Neural cell (in vitro differentiated cells): Measurements from ENCODE around the gene ANKRD1.

Experiments used
- CTCF ChIP-seq: fragments of 450-650 bp; IDR thresholded peaks from 2 replicates; pipeline ENCODE4 v1.5.1; 2014; ENCODE audit warnings: antibody characterized with exemption, mild to moderate bottlenecking, moderate library complexity; ENCODE audit not compliant: poor library complexity, severe bottlenecking
- EP300 ChIP-seq: fragments of 450-650 bp; conservative IDR thresholded peaks from 2 replicates; pipeline ENCODE4 v1.6.1; 2014; ENCODE audit warnings: antibody characterized with exemption, mild to moderate bottlenecking, moderate library complexity; ENCODE audit not compliant: poor library complexity, severe bottlenecking
- EZH2 ChIP-seq: fragments of 200-600, 300-800 bp; shearing (Covaris generic), sonication (generic); IDR thresholded peaks from 2 replicates; pipeline ENCODE4 v1.6.1; 2014; ENCODE audit warnings: antibody characterized with exemption, low read length, borderline replicate concordance, mild to moderate bottlenecking; ENCODE audit not compliant: insufficient read depth, poor library complexity, severe bottlenecking
- MXI1 ChIP-seq: fragments of 450-650 bp; conservative IDR thresholded peaks from 2 replicates; pipeline ENCODE4 v1.6.1; 2014; ENCODE audit warnings: antibody characterized with exemption, mild to moderate bottlenecking; ENCODE audit not compliant: poor library complexity, severe bottlenecking
- POLR2AphosphoS5 ChIP-seq: IDR thresholded peaks from 2 replicates; pipeline ENCODE4 v1.6.1; 2012
- RAD21 ChIP-seq: fragments of 450-650 bp; conservative IDR thresholded peaks from 2 replicates; pipeline ENCODE4 v1.6.1; 2014; ENCODE audit warnings: antibody characterized with exemption, mild to moderate bottlenecking, moderate library complexity
- REST ChIP-seq: IDR thresholded peaks from 2 replicates; pipeline ENCODE4 v1.6.1; 2012; ENCODE audit warnings: borderline replicate concordance
- SMC3 ChIP-seq: fragments of 450-650 bp; conservative IDR thresholded peaks from 2 replicates; pipeline ENCODE4 v1.6.1; 2014; ENCODE audit warnings: antibody characterized with exemption, mild to moderate bottlenecking, moderate library complexity; ENCODE audit not compliant: poor library complexity
- TAF1 ChIP-seq: IDR thresholded peaks from 2 replicates; pipeline ENCODE4 v1.6.1; 2012; ENCODE audit warnings: low read depth

- TF ChIP-seq CTCF = peak; percentile 94
- TF ChIP-seq POLR2AphosphoS5 = no peak
- TF ChIP-seq RAD21 = peak; percentile 97
- TF ChIP-seq EZH2 = no peak
- peak; percentile 99 for TF ChIP-seq SMC3
- no peak for TF ChIP-seq TAF1
- peak; percentile 48 for TF ChIP-seq EP300
- TF ChIP-seq REST = no peak
- TF ChIP-seq MXI1 = no peak
Measured at GRCh38 chr10:90911133-90912051, 9.5 kb downstream of the ANKRD1 start.
